Endothelial cell of umbilical vein (primary cell): ENCODE measurements around the gene ZFR2. TPM values are rescaled to one million over a fixed set of nuclear protein-coding genes. Genes with fewer than 3 reads are reported as not detected.

Source experiments
- BruUV-seq: library from RNA; stranded (reverse); fragments of 400-500 nt; replicated peaks from 2 replicates; lab custom pipeline; 2021; lab: Mats Ljungman, UMichigan
- CTCF ChIA-PET: fragments of 300-600, 350-600 bp; sonication (Branson Sonifier 250); formaldehyde crosslinking; loops from one replicate; lab custom pipeline; 2021; ENCODE audit warnings: antibody characterized with exemption, inconsistent platforms; lab: Charles Lee
- POLR2A ChIA-PET: fragments of 300-600, 350-600 bp; sonication (Branson Sonifier 250); formaldehyde crosslinking; loops from one replicate; lab custom pipeline; 2021; ENCODE audit warnings: antibody characterized with exemption, inconsistent platforms; lab: Charles Lee
- DNase-seq: peaks from one replicate; pipeline ENCODE4 v3.0.0-alpha.2; 2011; ENCODE audit warnings: low read depth, low spot score
- FAIRE-seq: peaks from 2 replicates; lab custom pipeline; 2011; peaks lifted over from hg19 to GRCh38; lab: Jason Lieb, UNC
- H2AFZ ChIP-seq: 2 replicates; pipeline ENCODE4 v1.6.0; 2012; ENCODE audit warnings: low read depth, low read length, control low read depth, inconsistent platforms
- H3K27ac ChIP-seq: 2 replicates; pipeline ENCODE4 v1.5.1; 2011; ENCODE audit warnings: low read depth, mild to moderate bottlenecking, control low read depth, low read length, moderate library complexity; ENCODE audit not compliant: insufficient read depth
- H3K27me3 ChIP-seq, 2 experiments: 2 replicates each; pipeline versions ENCODE4 v1.6.0 to v1.6.1; 2011; ENCODE audit warnings: low read length in 2 of 2, mixed read lengths in 1 of 2; ENCODE audit not compliant: control insufficient read depth in 2 of 2, insufficient read depth in 2 of 2
- H3K36me3 ChIP-seq, 2 experiments: 2 replicates in 1 of 2; 3 replicates in 1 of 2; pipeline ENCODE4 v1.5.1; 2011; ENCODE audit warnings: low read length in 2 of 2, mild to moderate bottlenecking in 1 of 2, moderate library complexity in 1 of 2; ENCODE audit not compliant: control insufficient read depth in 2 of 2, insufficient read depth in 2 of 2; ENCODE audit errors: extremely low read depth in 1 of 2
- H3K4me1 ChIP-seq: 3 replicates; pipeline ENCODE4 v1.5.1; 2011; ENCODE audit warnings: mild to moderate bottlenecking, low read length; ENCODE audit not compliant: control insufficient read depth, insufficient read depth; ENCODE audit errors: extremely low read depth
- H3K4me2 ChIP-seq: 2 replicates; pipeline ENCODE4 v1.6.1; 2011; ENCODE audit warnings: low read length, control low read depth, mixed read lengths; ENCODE audit not compliant: insufficient read depth
- H3K4me3 ChIP-seq, 3 experiments: fragments of 200-600 bp in 1 of 3; sonication (generic), shearing (Covaris generic) in 1 of 3; replicated peaks in 1 of 3; 2 replicates each; pipeline ENCODE4 v1.5.1; 2011 to 2016; ENCODE audit warnings: control low read depth in 3 of 3, low read length in 3 of 3, mild to moderate bottlenecking in 2 of 3, inconsistent platforms in 1 of 3, low read depth in 1 of 3, moderate library complexity in 1 of 3; ENCODE audit not compliant: insufficient read depth in 1 of 3
- H3K79me2 ChIP-seq: 2 replicates; pipeline ENCODE4 v1.6.0; 2012; ENCODE audit warnings: low read length, inconsistent platforms; ENCODE audit not compliant: control insufficient read depth, insufficient read depth
- H3K9ac ChIP-seq: replicated peaks from 2 replicates; pipeline ENCODE3; 2011; ENCODE audit warnings: low read length, control low read depth; ENCODE audit not compliant: insufficient read depth; ENCODE audit errors: extremely low read depth
- H3K9me1 ChIP-seq: replicated peaks from 3 replicates; pipeline ENCODE4 v1.6.0; 2011; ENCODE audit warnings: mild to moderate bottlenecking, low read length; ENCODE audit not compliant: control insufficient read depth, insufficient read depth; ENCODE audit errors: extremely low read depth
- H3K9me3 ChIP-seq: replicated peaks from 2 replicates; pipeline ENCODE4 v1.5.1; 2012; ENCODE audit warnings: low read length, inconsistent platforms; ENCODE audit not compliant: control insufficient read depth, insufficient read depth
- H4K20me1 ChIP-seq: replicated peaks from 2 replicates; pipeline ENCODE3; 2011; ENCODE audit warnings: mild to moderate bottlenecking, low read length; ENCODE audit not compliant: control insufficient read depth, insufficient read depth; ENCODE audit errors: extremely low read depth
- EZH2 ChIP-seq: IDR thresholded peaks from 2 replicates; pipeline ENCODE4 v1.6.1; 2012; ENCODE audit warnings: borderline replicate concordance, low read depth, mild to moderate bottlenecking, moderate library complexity, low read length, inconsistent platforms; ENCODE audit not compliant: severe bottlenecking
- FOS ChIP-seq: IDR thresholded peaks from 2 replicates; pipeline ENCODE4 v1.6.1; 2011; ENCODE audit warnings: mild to moderate bottlenecking, low read length, moderate library complexity, borderline replicate concordance; ENCODE audit not compliant: insufficient read depth
- GATA2 ChIP-seq: IDR thresholded peaks from 2 replicates; pipeline ENCODE4 v1.7.0; 2011; ENCODE audit warnings: low read depth, mild to moderate bottlenecking, moderate library complexity, mixed read lengths, low read length; ENCODE audit not compliant: insufficient read length, insufficient read depth
- JUN ChIP-seq: IDR thresholded peaks from 2 replicates; pipeline ENCODE4 v1.6.1; 2011; ENCODE audit warnings: borderline replicate concordance, low read depth; ENCODE audit not compliant: insufficient read length, insufficient read depth
- MYC ChIP-seq: IDR thresholded peaks from one replicate; pipeline ENCODE4 v1.6.1; 2011; ENCODE audit warnings: mild to moderate bottlenecking, low read depth, low read length
- POLR2A ChIP-seq: IDR thresholded peaks from 2 replicates; pipeline ENCODE4 v1.6.1; 2012; ENCODE audit warnings: low read depth, mild to moderate bottlenecking, control low read depth, low read length
- POLR2AphosphoS5 ChIP-seq: IDR thresholded peaks from 2 replicates; pipeline ENCODE4 v1.6.1; 2012; ENCODE audit warnings: low read depth, mild to moderate bottlenecking, control low read depth, low read length, moderate library complexity; ENCODE audit not compliant: insufficient read depth
- dilution Hi-C: fragments of 300-500 bp; cut with MboI; formaldehyde crosslinking; loops from one replicate; pipeline ENCODE4 v1.15.0; 2019; ENCODE audit warnings: low sequenced_read_pairs; ENCODE audit not compliant: extremely low pct_ligation_motif_present
- intact Hi-C: fragments of 100-400 bp; cut with micrococcal nuclease; formaldehyde crosslinking; loops from one replicate; pipeline ENCODE4 v1.10.0; 2022
- polyA plus RNA-seq, 4 experiments: library from polyadenylated mRNA; depleted of rRNA in 3 of 4; stranded (reverse) in 3 of 4; unstranded in 1 of 4; fragments of >200 nt; gene quantifications; 2 replicates each; pipeline versions ENCODE4 v1.2.1 to v1.2.3, GENCODE V29; 2011 to 2012; ENCODE audit warnings: missing spikeins in 1 of 4
- total RNA-seq: library from RNA; stranded (reverse); gene quantifications from 2 replicates; pipeline ENCODE4 v1.2.3, GENCODE V29; 2021
- TF ChIP-seq, protein P1 (sequence below): IDR thresholded peaks from 2 replicates; pipeline ENCODE4 v1.6.1; 2011; ENCODE audit not compliant: insufficient read depth, insufficient read length
- TF ChIP-seq, protein P2 (sequence below), 2 donors: IDR thresholded peaks; 1 replicate in 1 of 2; 2 replicates in 1 of 2; pipeline ENCODE4 v1.5.1; 2011; ENCODE audit warnings: low read length in 2 of 2, mild to moderate bottlenecking in 2 of 2, moderate library complexity in 2 of 2, control low read depth in 1 of 2, inconsistent platforms in 1 of 2, low read depth in 1 of 2; ENCODE audit not compliant: insufficient read depth in 1 of 2; ENCODE audit errors: extremely low read depth in 1 of 2

ZFR2 gene
- total and polyA plus RNA-seq, 2 donors (not counting 3 experiments of a cell fraction or from before 2014, with no cell fraction given), result not detected

DNA sequence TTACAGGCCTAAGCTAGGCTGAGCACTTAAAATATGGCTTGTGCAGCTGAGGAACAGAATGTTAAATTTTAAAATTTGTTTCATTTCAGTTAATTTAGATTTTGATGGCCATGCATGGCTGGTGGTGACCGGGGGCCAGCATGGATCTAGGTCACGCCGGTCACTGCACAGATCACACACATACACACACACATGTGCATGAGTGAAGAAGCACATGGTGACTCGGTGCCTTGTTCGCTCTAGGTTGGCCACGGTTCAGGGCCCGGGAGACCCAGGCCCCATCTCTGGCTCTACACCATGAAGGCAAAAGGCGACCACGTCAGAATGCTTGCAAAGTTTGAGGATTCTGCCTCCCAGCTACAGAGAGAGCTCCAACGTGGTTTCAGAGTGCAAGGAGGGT, 28.0 kb downstream of the ZFR2 start:
- ChIA-PET CTCF (interaction anchor here (0.6 to 4.4 kb wide), 4 partner anchors 8 to 185 kb away, joined by 3 to 29 read pairs (median 4); no protein-coding TSS in a partner anchor), POLR2A (no interaction called here)
- Histone ChIP-seq H3K4me2 (no peak overlapping the region), H3K9ac (no peak overlapping the region), H3K36me3 (no peaks in the 10 kb centered on the region), H3K79me2 (no peaks in the 10 kb centered on the region), H2AFZ (no peak overlapping the region), H3K9me3 (no peaks in the 10 kb centered on the region), H3K9me1 (no peaks in the 10 kb centered on the region), H3K4me1 (no peaks in the 10 kb centered on the region), H4K20me1 (no peaks in the 10 kb centered on the region), H3K27me3 (no peaks in the 10 kb centered on the region), H3K27ac (no peak overlapping the region), H3K4me3 (no peak overlapping the region)
- intact Hi-C loops (no loop called here), dilution Hi-C loops (no loop called here)
- no TSS peak for BruUV-seq
- TF ChIP-seq, protein P1, sequence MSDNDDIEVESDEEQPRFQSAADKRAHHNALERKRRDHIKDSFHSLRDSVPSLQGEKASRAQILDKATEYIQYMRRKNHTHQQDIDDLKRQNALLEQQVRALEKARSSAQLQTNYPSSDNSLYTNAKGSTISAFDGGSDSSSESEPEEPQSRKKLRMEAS, result no peak
- no peak for TF ChIP-seq POLR2A
- no peak for TF ChIP-seq FOS
- no peak for TF ChIP-seq JUN
- TF ChIP-seq, protein P2, sequence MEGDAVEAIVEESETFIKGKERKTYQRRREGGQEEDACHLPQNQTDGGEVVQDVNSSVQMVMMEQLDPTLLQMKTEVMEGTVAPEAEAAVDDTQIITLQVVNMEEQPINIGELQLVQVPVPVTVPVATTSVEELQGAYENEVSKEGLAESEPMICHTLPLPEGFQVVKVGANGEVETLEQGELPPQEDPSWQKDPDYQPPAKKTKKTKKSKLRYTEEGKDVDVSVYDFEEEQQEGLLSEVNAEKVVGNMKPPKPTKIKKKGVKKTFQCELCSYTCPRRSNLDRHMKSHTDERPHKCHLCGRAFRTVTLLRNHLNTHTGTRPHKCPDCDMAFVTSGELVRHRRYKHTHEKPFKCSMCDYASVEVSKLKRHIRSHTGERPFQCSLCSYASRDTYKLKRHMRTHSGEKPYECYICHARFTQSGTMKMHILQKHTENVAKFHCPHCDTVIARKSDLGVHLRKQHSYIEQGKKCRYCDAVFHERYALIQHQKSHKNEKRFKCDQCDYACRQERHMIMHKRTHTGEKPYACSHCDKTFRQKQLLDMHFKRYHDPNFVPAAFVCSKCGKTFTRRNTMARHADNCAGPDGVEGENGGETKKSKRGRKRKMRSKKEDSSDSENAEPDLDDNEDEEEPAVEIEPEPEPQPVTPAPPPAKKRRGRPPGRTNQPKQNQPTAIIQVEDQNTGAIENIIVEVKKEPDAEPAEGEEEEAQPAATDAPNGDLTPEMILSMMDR (IDR thresholded peaks at IDR 0.05; ENCODE audit: extremely low read depth in 1 of 2, insufficient read depth in 1 of 2, low read depth in 1 of 2, low read length in 2 of 2), result no peak
- no peak for TF ChIP-seq GATA2
- no peak for TF ChIP-seq EZH2
- no peak for TF ChIP-seq POLR2AphosphoS5
- TF ChIP-seq MYC, result no peak
- no peak for FAIRE-seq
- no peak for DNase-seq
